GM11168 (cell line): ENCODE results near the gene SP1.
"Not testable (repeated sequence)": the region's sequence is repeated elsewhere in the genome, so short reads cannot be mapped to it uniquely, and the experiment has no call there.

ENCODE experiments used
- in situ Hi-C: fragments of 300-500 bp; cut with MboI; formaldehyde crosslinking; loops from one replicate; pipeline ENCODE4 v1.12.0; 2022; ENCODE audit warnings: low sequenced_read_pairs; ENCODE audit not compliant: unreplicated experiment

Gene SP1

GRCh38 chr12:53380104-53380793 is at the start of gene SP1:
SP1 (plus strand) TSS chr12:53380176; CDS start chr12:53380292, 116 bp downstream.
- in situ Hi-C loops = no loop called here

GRCh38 chr12:53330671-53331070 is 49.3 kb upstream of the SP1 start:
- in situ Hi-C loops = no loop called here

DNA sequence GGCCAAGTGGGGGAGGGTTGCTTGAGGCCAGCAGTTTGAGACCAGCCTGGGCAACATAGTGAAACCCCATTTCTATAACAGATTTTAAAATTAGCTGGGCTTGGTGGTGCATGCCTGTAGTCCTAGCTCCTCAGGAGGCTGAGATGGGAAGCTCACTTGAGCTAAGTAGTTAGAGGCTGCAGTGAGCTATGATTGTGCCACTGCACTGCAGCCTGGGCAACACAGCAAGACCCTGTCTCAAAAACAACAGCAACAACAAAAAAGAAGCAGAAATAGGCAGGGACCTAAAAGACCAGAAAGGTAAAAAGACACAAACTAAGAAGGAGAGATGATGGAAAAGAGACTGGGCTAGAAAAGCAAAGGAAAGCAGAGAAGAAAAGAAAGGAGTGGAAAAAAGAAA is 47.6 kb upstream of the SP1 start:
- in situ Hi-C loops = not testable (repeated sequence)

DNA sequence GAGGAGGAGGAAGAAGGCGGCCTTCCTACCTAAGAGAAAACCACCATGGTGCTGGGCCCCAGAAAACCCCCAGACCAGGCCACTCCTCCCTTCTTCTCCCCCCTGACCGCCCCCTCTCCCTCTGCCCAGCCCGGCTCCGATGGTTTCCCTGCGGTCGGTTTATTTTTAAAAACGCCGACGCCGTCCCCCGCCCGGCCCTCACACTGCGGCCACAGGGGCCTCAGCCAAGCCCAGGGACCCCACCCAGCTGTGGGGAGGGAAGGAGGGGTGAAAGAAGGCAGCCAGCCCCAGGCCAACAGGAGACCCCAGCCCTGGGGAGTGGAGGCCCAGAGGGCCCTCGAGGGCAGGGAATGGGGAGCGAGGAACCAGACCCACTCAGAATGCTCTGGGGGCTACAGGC is 47.2 kb upstream of the SP1 start:
- in situ Hi-C loops = no loop called here

DNA sequence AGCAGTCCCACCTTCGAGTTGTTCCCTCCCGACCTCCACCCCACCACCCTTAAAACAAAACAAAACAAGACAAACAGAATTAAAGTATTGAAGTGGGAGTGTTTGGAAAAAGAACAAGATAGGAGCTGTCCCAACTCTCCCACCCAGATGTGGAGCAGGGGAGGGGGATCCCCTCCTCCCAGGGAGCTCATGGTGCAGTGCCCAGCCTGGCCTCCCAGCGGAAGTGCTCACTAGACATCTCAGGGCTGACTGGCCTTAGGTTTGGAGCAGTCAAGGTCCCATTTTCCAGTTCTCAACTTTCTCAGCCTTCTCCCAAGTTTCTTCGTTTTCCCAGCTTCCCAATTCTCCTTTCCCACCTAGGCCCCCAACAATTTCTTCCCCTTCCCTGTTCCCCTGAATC is 46.7 kb upstream of the SP1 start:
- in situ Hi-C loops = no loop called here

- in situ Hi-C loops = no loop called here
Measured at GRCh38 chr12:53333845-53334244, 46.1 kb upstream of the SP1 start.

GRCh38 chr12:53334822-53335221 is 45.2 kb upstream of the SP1 start:
- in situ Hi-C loops = no loop called here

GRCh38 chr12:53336181-53336681 is 43.7 kb upstream of the SP1 start, which contains the start of gene SP7:
SP7 (minus strand) TSS chr12:53336354; CDS start chr12:53335646, 708 bp downstream.
- in situ Hi-C loops = no loop called here

DNA sequence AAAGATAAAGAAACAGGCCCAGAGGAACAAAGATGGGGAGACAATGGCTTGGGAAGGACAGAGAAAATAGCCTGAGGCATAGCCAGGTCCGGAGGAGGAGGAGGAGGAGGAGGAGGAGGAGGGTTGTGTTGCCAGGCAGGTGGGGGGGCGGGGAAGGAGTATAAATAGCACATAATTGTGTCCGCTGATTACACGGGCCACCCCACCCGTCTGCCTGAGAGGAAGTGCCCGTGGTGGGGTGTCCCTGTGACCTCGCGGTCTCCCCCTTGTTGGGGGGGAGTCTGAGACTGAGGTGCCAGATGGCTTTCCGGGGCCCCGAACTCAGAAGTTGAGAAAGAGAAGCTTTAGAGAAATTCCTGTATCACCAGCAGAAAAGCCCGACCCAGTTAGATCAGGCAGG is 42.0 kb upstream of the SP1 start:
- in situ Hi-C loops = no loop called here

DNA sequence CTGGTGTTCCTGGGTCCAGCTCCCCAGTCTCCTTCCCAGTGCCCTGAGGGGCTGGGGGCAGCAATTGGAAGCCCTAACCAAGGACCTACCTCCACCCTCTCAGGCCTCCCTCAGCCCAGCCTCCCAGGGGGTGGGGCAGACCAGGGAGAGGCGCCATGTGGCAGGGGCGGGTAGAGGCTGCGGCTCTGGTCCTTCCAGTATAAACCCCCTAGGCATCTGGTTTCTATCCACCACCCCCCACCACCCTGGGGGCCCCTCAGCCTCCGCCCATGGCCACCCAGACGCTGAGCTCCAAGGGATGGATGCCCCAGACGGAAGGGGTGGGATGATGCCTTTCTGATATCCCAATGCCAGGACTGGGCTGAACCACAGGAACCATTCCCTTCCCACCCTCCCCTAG is 41.1 kb upstream of the SP1 start:
- in situ Hi-C loops = no loop called here

DNA sequence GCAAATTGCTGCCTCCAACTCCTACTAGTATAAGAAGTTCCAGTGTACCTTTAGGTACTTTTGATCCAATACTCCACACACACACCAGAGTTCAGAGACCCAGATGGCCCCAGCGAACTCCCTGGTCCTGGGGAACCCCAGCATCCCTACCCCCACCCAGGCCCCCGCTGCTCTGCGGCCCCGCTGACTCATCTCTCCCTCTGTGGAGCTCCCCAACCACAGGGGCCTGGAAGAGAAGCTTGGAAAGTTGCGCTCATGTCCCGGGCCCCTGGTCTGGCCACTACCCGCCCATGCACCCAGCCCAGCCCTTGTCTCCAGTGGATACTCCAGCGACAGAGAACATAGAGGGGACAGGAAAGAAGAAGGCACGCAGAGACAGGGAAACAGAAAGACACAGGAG is 39.6 kb upstream of the SP1 start:
- in situ Hi-C loops = no loop called here

DNA sequence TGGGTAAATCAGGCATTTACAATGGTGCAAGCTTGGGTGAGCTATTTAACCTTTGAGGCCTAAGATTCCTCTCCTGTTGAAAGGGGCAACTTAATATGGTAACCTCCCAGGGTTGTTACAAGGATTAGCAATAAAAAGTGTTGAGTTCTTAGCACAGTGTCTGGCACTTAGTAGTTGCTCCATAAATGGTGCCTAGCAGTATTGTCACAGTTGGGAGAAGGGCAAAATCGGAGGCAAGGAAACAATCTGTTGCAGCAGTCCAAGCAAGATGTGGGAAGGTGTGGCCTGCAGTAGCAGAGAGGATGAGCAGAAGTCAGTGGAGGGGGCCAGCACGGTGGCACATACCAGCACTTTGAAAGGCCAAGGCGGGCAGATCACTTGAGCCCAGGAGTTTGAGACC is 36.5 kb upstream of the SP1 start:
- in situ Hi-C loops = no loop called here

DNA sequence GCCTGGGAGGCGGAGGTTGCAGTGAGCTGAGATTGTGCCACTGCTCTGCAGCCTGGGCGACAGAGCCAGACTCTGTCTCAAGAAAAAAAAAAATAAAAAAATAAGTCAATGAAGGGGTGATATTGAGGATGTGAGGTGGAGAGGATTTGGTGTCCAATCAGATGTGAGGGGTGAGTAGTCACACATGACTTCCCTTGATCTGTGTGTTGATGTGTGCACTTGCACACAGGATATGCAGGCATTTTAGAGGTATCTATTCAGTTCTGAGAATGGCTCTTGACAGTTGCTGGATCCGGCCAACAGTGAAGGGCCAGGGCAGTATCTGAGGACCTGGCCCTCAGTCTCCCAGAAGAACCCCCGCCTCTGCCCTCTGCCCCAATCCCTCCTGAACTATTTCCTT is 36.0 kb upstream of the SP1 start:
- in situ Hi-C loops = no loop called here

DNA sequence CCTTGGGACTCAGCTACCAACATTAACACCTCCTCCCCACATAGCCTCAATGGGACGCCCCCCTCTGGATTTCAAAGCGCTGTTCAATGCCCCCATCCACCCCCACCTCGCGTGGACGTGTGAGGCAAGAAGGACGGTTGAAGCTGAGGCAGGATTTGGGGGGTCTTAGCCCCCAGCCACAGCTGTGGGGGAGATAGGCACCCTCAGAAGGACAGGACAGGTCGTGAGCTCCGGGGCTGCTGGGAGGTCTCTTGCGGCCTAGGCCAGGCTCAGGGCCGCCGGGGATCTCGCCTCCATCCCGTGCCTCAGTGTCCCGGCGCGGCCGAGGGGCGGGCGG is 35.5 kb upstream of the SP1 start:
- in situ Hi-C loops = no loop called here

- in situ Hi-C loops = no loop called here
Measured at GRCh38 chr12:53344824-53345485, 35.0 kb upstream of the SP1 start.

- in situ Hi-C loops = no loop called here
Measured at GRCh38 chr12:53345486-53346188, 34.3 kb upstream of the SP1 start.

DNA sequence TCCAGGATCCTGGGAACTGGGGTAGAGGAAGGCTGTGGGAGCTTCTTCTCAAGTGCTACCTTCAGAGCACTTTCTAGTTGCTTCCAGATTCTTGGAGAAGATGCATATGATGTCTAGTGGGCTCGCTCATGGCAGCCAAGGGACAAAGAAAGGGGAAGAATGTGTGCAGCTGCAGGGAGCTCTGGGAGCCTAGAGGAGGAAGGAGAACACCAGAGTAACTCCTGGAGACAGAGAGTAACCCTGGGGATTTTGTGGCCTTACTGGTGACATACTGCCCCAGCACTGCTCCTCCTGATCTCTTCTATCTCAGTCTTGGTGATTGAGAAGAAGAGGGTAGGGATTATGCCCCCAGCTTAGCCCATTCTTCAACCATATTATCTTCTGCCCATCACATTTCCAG is 33.5 kb upstream of the SP1 start:
- in situ Hi-C loops = no loop called here

- in situ Hi-C loops = no loop called here
Measured at GRCh38 chr12:53347905-53348304, 32.1 kb upstream of the SP1 start.

DNA sequence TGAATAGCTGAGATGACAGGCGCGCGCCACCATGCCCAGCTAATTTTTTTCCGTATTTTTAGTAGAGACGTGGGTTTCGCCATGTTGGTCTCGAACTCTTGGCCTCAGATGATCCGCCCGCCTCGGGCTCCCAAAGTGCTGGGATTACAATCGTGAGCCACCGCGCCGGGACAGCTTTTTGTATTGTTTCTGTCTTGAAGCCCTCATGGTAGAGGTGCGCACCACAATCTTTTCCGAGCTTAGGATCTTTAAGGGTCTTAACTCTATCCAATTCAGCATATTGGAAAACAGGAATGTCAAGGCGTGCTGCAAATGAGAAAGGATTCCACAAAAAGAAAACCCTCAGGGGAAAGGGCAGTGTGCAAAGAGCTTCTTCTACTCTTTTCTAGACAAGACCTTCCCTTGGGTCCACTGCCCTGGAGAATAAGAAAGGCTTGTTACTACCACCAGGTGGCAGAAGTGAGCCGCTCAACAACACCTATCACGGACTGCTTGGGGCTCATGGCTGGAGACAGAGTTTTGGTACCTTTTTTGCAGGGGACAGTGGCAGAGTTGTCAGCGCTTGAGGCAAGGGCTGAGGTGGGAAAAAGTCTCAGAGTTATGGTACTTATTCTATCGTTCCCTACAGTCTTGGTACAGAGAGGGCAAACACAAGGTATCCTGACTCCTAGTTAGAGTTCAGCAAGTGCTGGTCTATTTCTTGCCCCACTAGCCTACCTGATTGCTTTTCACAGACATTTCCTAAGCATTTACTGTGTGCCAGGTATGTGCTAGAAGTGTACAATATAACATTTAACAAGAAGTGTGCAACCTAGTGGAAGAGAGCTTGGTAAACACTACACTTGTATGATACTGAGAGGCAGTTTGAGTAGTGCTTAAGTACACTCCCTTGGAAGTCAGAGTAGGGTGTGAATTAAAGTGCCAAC is 27.4 kb upstream of the SP1 start:
- in situ Hi-C loops = loop anchor here (5.0 kb wide), 1 partner anchor 65 kb away; no protein-coding TSS in a partner anchor

- in situ Hi-C loops = loop anchor here (5.0 kb wide), 1 partner anchor 64 kb away; no protein-coding TSS in a partner anchor
Measured at GRCh38 chr12:53353257-53353655, 26.7 kb upstream of the SP1 start.
